NCI-H2171 treated with DMSO at 0.1 percent for 48 hours (cell line): Measurements from ENCODE around the gene RGMA.
A peak's percentile ranks its signal among the peaks of the same experiment; 100 is the strongest.

Experiments
- DNase-seq: peaks from one replicate; lab custom pipeline; 2025; lab: John Stamatoyannopoulos, UW

Gene RGMA

GRCh38 chr15:93091465-93091864 lies 2.5 kb upstream of the RGMA start:
- peak; percentile 43 for DNase-seq

GRCh38 chr15:93089727-93090305 lies 805 bp upstream of the RGMA start:
- no peak for DNase-seq

GRCh38 chr15:93088200-93088980 lies 621 bp downstream of the RGMA start:
- peak; percentile 39 for DNase-seq

- DNase-seq = peak; percentile 83
These were observed 1.2 kb downstream of the RGMA start for GRCh38 chr15:93087825-93088199.

- no peak for DNase-seq
These were observed 2.2 kb downstream of the RGMA start for GRCh38 chr15:93086791-93087190.

- no peak for DNase-seq
These were observed 3.3 kb downstream of the RGMA start for GRCh38 chr15:93085692-93086091.

- DNase-seq = no peak
These were observed 6.2 kb downstream of the RGMA start for GRCh38 chr15:93082861-93083260.

GRCh38 chr15:93081399-93081798 lies 7.6 kb downstream of the RGMA start:
- no peak for DNase-seq

- DNase-seq = no peak
These were observed 8.6 kb downstream of the RGMA start for GRCh38 chr15:93080451-93080850.

- no peak for DNase-seq
These were observed 12.1 kb downstream of the RGMA start for GRCh38 chr15:93076875-93077274.

GRCh38 chr15:93076217-93076616 lies 12.8 kb downstream of the RGMA start:
- no peak for DNase-seq

- DNase-seq = no peak
These were observed 14.4 kb downstream of the RGMA start for GRCh38 chr15:93074599-93074998.

- no peak for DNase-seq
These were observed 15.5 kb downstream of the RGMA start for GRCh38 chr15:93073465-93073952.

GRCh38 chr15:93072411-93073394 lies 16.3 kb downstream of the RGMA start:
- peak; percentile 61 for DNase-seq

GRCh38 chr15:93072011-93072410 lies 17.0 kb downstream of the RGMA start:
- DNase-seq = peak; percentile 38

GRCh38 chr15:93071469-93071936 lies 17.5 kb downstream of the RGMA start:
- no peak for DNase-seq

- no peak for DNase-seq
These were observed 18.3 kb downstream of the RGMA start for GRCh38 chr15:93070551-93071296.

GRCh38 chr15:93070132-93070531 lies 18.9 kb downstream of the RGMA start:
- no peak for DNase-seq

GRCh38 chr15:93068581-93069199 lies 20.3 kb downstream of the RGMA start:
- no peak for DNase-seq

- DNase-seq = no peak
These were observed 21.3 kb downstream of the RGMA start for GRCh38 chr15:93067649-93068085.
